ENCODE measurements around the gene MDFIC. TPM values are rescaled to one million over a fixed set of nuclear protein-coding genes. Genes with fewer than 3 reads are reported as not detected.

The MDFIC gene
- total and polyA plus RNA-seq, 2 donors (not counting 1 experiment from before 2014, with no cell fraction given): 19.6 to 66.1 TPM

DNA sequence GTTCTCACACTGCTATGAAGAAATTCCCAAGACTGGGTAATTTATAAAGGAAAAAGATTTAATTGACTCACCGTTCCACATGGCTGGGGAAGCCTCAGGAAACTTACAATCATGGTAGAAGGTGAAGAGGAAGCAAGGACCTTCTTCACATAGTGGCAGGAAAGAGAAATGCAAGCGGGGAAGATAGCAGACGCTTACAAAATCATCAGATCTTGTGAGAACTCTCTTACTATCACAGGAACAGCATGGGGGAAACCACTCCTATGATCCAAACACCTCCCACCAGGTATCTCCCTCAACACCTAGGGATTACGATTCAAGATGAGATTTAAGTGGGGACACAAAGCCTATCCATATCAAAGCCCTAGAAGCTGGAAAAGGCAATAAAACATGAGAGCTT lies 130.8 kb downstream of the MDFIC start:
- Histone ChIP-seq H3K4me1 (ENCODE audit: control insufficient read depth in 2 of 2, insufficient read depth in 2 of 2, low read length in 2 of 2) (no peaks in the 10 kb centered on the region), H3K9ac (ENCODE audit: low read length) (no peak overlapping the region), H3K4me2 (replicated peaks; ENCODE audit: low read depth, low read length, poor library complexity, severe bottlenecking) (no peak overlapping the region), H3K9me3 (ENCODE audit: control extremely low read depth in 1 of 3, control insufficient read depth in 2 of 3, insufficient read depth in 1 of 3, low read length in 2 of 3) (no peaks in the 10 kb centered on the region), H3K4me3 (ENCODE audit: control extremely low read depth in 1 of 5, extremely low read depth in 1 of 5, insufficient read depth in 1 of 5, low read depth in 2 of 5, low read length in 4 of 5) (no peak overlapping the region), H3K36me3 (replicated peaks in 1 of 2; ENCODE audit: control extremely low read depth in 1 of 2, control insufficient read depth in 1 of 2, extremely low read depth in 1 of 2, insufficient read depth in 2 of 2, low read length in 1 of 2) (no peaks in the 10 kb centered on the region), H3K27ac (ENCODE audit: low read length in 2 of 2) (no peak overlapping the region), H2AFZ (ENCODE audit: insufficient read depth, low read depth, low read length, poor library complexity, severe bottlenecking) (no peak overlapping the region), H3K79me2 (ENCODE audit: control insufficient read depth, insufficient read depth, low read length) (no peaks in the 10 kb centered on the region), H3K27me3 (replicated peaks in 1 of 4; ENCODE audit: control extremely low read depth in 1 of 4, control insufficient read depth in 3 of 4, insufficient read depth in 4 of 4, low read length in 3 of 4) (no peaks in the 10 kb centered on the region), H4K20me1 (ENCODE audit: control insufficient read depth, insufficient read depth, low read length, poor library complexity, severe bottlenecking) (no peaks in the 10 kb centered on the region)
- ATAC-seq (ENCODE audit: low read depth) (no peak), DNase-seq (no peak)
- ChIA-PET CTCF (interaction anchor here (0.6 kb wide), 1 partner anchor 189 kb away, joined by 3 read pairs; no protein-coding TSS in a partner anchor), POLR2A (no interaction called here)
- Mint-ChIP-seq H3K9me3 (ENCODE audit: insufficient read depth) (no peaks in the 10 kb centered on the region), H3K4me1 (no peaks in the 10 kb centered on the region), H3K27me3 (peaks cover 3% of the 10 kb centered on the region), H3K27ac (no peak overlapping the region), H3K4me3 (no peak overlapping the region)
- intact Hi-C loops (cut with micrococcal nuclease): no loop called here
- 100% methylated on average over 1 of the region's 4 CpGs for WGBS (ENCODE audit: insufficient coverage)
- TF ChIP-seq, protein P1, sequence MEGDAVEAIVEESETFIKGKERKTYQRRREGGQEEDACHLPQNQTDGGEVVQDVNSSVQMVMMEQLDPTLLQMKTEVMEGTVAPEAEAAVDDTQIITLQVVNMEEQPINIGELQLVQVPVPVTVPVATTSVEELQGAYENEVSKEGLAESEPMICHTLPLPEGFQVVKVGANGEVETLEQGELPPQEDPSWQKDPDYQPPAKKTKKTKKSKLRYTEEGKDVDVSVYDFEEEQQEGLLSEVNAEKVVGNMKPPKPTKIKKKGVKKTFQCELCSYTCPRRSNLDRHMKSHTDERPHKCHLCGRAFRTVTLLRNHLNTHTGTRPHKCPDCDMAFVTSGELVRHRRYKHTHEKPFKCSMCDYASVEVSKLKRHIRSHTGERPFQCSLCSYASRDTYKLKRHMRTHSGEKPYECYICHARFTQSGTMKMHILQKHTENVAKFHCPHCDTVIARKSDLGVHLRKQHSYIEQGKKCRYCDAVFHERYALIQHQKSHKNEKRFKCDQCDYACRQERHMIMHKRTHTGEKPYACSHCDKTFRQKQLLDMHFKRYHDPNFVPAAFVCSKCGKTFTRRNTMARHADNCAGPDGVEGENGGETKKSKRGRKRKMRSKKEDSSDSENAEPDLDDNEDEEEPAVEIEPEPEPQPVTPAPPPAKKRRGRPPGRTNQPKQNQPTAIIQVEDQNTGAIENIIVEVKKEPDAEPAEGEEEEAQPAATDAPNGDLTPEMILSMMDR (IDR thresholded peaks at IDR 0.05): no peak
- no peak for TF ChIP-seq EZH2 (IDR thresholded peaks at IDR 0.05; ENCODE audit: borderline replicate concordance, insufficient read depth, low read depth, low read length, poor library complexity, severe bottlenecking)

DNA sequence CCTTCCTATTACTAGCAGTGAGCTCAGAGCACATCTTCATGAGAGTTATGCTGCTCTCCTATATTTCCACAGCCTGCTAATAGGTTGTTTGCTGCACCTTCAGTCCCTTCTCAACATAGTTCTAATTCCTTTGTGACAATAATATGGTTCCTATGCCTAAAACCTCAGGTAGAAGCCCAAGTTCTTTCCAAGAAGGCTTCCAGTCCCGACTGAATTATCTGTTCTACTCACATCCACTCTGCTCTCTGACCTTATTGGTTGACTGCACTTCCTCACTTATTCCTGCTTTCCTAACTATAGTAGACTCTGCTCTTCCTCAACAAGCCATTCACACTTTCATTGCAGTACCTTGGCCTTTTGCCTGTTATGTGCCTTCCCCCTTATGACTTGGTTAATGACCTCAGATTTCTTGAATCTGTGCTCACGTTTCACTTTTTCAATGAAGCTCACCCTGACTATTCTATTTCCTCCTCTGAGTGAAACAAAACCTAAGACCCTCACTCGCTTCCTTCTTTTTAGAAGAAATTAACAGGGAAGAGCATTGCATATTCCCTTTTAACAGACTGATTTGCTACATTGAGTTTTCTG lies 132.7 kb downstream of the MDFIC start:
- no peak for DNase-seq
- H3K9me3 Mint-ChIP-seq (ENCODE audit: insufficient read depth): no peaks in the 10 kb centered on the region
- H3K4me1 Mint-ChIP-seq: no peaks in the 10 kb centered on the region
- CTCF ChIA-PET: no interaction called here
- no peak overlapping the region for H3K27ac Mint-ChIP-seq
- Histone ChIP-seq H3K27me3 (replicated peaks in 1 of 4; ENCODE audit: control extremely low read depth in 1 of 4, control insufficient read depth in 3 of 4, insufficient read depth in 4 of 4, low read length in 3 of 4) (no peaks in the 10 kb centered on the region), H3K4me1 (ENCODE audit: control insufficient read depth in 2 of 2, insufficient read depth in 2 of 2, low read length in 2 of 2) (no peaks in the 10 kb centered on the region), H3K4me2 (replicated peaks; ENCODE audit: low read depth, low read length, poor library complexity, severe bottlenecking) (no peak overlapping the region), H2AFZ (ENCODE audit: insufficient read depth, low read depth, low read length, poor library complexity, severe bottlenecking) (no peak overlapping the region), H3K27ac (ENCODE audit: low read length in 2 of 2) (no peak overlapping the region), H3K79me2 (ENCODE audit: control insufficient read depth, insufficient read depth, low read length) (no peaks in the 10 kb centered on the region), H3K36me3 (replicated peaks in 1 of 2; ENCODE audit: control extremely low read depth in 1 of 2, control insufficient read depth in 1 of 2, extremely low read depth in 1 of 2, insufficient read depth in 2 of 2, low read length in 1 of 2) (no peaks in the 10 kb centered on the region), H3K9ac (ENCODE audit: low read length) (no peak overlapping the region), H3K9me3 (ENCODE audit: control extremely low read depth in 1 of 3, control insufficient read depth in 2 of 3, insufficient read depth in 1 of 3, low read length in 2 of 3) (no peaks in the 10 kb centered on the region), H3K4me3 (ENCODE audit: control extremely low read depth in 1 of 5, extremely low read depth in 1 of 5, insufficient read depth in 1 of 5, low read depth in 2 of 5, low read length in 4 of 5) (no peak overlapping the region), H4K20me1 (ENCODE audit: control insufficient read depth, insufficient read depth, low read length, poor library complexity, severe bottlenecking) (no peaks in the 10 kb centered on the region)
- TF ChIP-seq EZH2 (IDR thresholded peaks at IDR 0.05; ENCODE audit: borderline replicate concordance, insufficient read depth, low read depth, low read length, poor library complexity, severe bottlenecking): no peak
- TF ChIP-seq, protein P1 (IDR thresholded peaks at IDR 0.05): no peak
- 57% methylated on average over 2 of the region's 3 CpGs for WGBS (ENCODE audit: insufficient coverage)
- intact Hi-C loops (cut with micrococcal nuclease): no loop called here
- H3K4me3 Mint-ChIP-seq: no peak overlapping the region
- POLR2A ChIA-PET: no interaction called here
- H3K27me3 Mint-ChIP-seq: peaks cover 3% of the 10 kb centered on the region
- no peak for ATAC-seq (ENCODE audit: low read depth)

All from B cell (primary cell).